K562 (cell line): ENCODE measurements around the gene KNDC1. TPM values are rescaled to one million over a fixed set of nuclear protein-coding genes. Genes with fewer than 3 reads are reported as not detected.

Experiments used
- ATAC-seq: fragments of 200-7000 bp; cut with Tn5 transposase; 3 replicates; pipeline ENCODE4 v1.9.1; 2020; ENCODE audit warnings: moderate library complexity
- BruUV-seq: library from RNA; stranded (reverse); fragments of 400-500 nt; replicated peaks from 2 replicates; lab custom pipeline; 2021; lab: Mats Ljungman, UMichigan
- CTCF ChIA-PET: fragments of 300-600 bp; formaldehyde crosslinking; extraction: SDS; loops from one replicate; lab custom pipeline; 2021; ENCODE audit warnings: low intra/inter-chr PET ratio; lab: Yijun Ruan, JAX
- POLR2A ChIA-PET: fragments of 300-600, 350-650 bp; sonication (Branson Sonifier 250); formaldehyde crosslinking; extraction: SDS; loops from one replicate; lab custom pipeline; 2021; ENCODE audit warnings: antibody characterized with exemption, inconsistent platforms; lab: Yijun Ruan, JAX
- DNase-seq, 4 experiments: peaks; one replicate each; pipeline versions ENCODE4 v3.0.0 to v3.0.0-alpha.2; 2011 to 2018; ENCODE audit warnings: low spot score in 3 of 4, mixed read lengths in 3 of 4; ENCODE audit errors: extremely low read depth in 1 of 4
- FAIRE-seq: peaks from 2 replicates; lab custom pipeline; 2011; peaks lifted over from hg19 to GRCh38; lab: Jason Lieb, UNC
- H2AFZ ChIP-seq: 2 replicates; pipeline ENCODE4 v1.6.0; 2011; ENCODE audit warnings: low read depth, low read length, control low read depth, inconsistent platforms
- H3K27ac ChIP-seq: fragments of 200-600 bp; 3 replicates; pipeline ENCODE4 v1.8.0; 2011; ENCODE audit warnings: low read depth, mild to moderate bottlenecking, control low read depth, inconsistent platforms, low read length, moderate library complexity, mixed read lengths; ENCODE audit errors: extremely low read depth
- H3K27me3 ChIP-seq, 2 experiments: fragments of 300-600 bp in 1 of 2; 2 replicates in 1 of 2; 3 replicates in 1 of 2; pipeline versions ENCODE4 v1.6.0 to v1.8.0; 2011; ENCODE audit warnings: inconsistent platforms in 2 of 2, low read length in 2 of 2, mild to moderate bottlenecking in 1 of 2, mixed read lengths in 1 of 2, moderate library complexity in 1 of 2; ENCODE audit not compliant: control insufficient read depth in 2 of 2, insufficient read depth in 2 of 2
- H3K36me3 ChIP-seq: fragments of 300-600 bp; 3 replicates; pipeline ENCODE4 v1.8.0; 2011; ENCODE audit warnings: mild to moderate bottlenecking, low read length, inconsistent platforms; ENCODE audit not compliant: control insufficient read depth, insufficient read depth
- H3K4me1 ChIP-seq, 2 experiments: fragments of 200-600 bp in 1 of 2; replicated peaks in 1 of 2; 2 replicates in 1 of 2; 3 replicates in 1 of 2; pipeline versions ENCODE4 v1.5.1 to v1.8.0; 2011; ENCODE audit warnings: inconsistent platforms in 2 of 2, low read length in 2 of 2, mild to moderate bottlenecking in 1 of 2, mixed read lengths in 1 of 2, moderate library complexity in 1 of 2; ENCODE audit not compliant: control insufficient read depth in 2 of 2, insufficient read depth in 2 of 2
- H3K4me2 ChIP-seq: 2 replicates; pipeline ENCODE4 v1.6.1; 2011; ENCODE audit warnings: low read length, control low read depth, inconsistent platforms, mixed read lengths; ENCODE audit not compliant: insufficient read depth
- H3K4me3 ChIP-seq: fragments of 200-600 bp; sonication (generic), shearing (Covaris generic); 2 replicates; pipeline ENCODE4 v1.5.1; 2016; ENCODE audit warnings: control low read depth, inconsistent platforms
- H3K79me2 ChIP-seq: fragments of 200-600 bp; 3 replicates; pipeline ENCODE4 v1.8.0; 2011; ENCODE audit warnings: low read length, inconsistent platforms; ENCODE audit not compliant: control insufficient read depth, insufficient read depth
- H3K9ac ChIP-seq, 2 experiments: 2 replicates each; pipeline versions ENCODE4 v1.6.0 to v1.6.1; 2011; ENCODE audit warnings: low read depth in 2 of 2, low read length in 2 of 2, control low read depth in 1 of 2, inconsistent platforms in 1 of 2, mild to moderate bottlenecking in 1 of 2, mixed read lengths in 1 of 2; ENCODE audit not compliant: insufficient read depth in 1 of 2
- H3K9me1 ChIP-seq: one replicate; pipeline ENCODE4 v1.6.0; 2011; ENCODE audit warnings: inconsistent platforms, mild to moderate bottlenecking, low read length, moderate library complexity; ENCODE audit not compliant: control insufficient read depth, insufficient read depth
- H3K9me3 ChIP-seq: replicated peaks from 2 replicates; pipeline ENCODE4 v1.5.1; 2011; ENCODE audit warnings: low read depth, low read length, inconsistent platforms; ENCODE audit not compliant: control insufficient read depth, insufficient read depth
- H4K20me1 ChIP-seq: replicated peaks from 2 replicates; pipeline ENCODE4 v1.6.1; 2011; ENCODE audit warnings: low read length, inconsistent platforms, mixed read lengths; ENCODE audit not compliant: control insufficient read depth, insufficient read depth
- CREB3 ChIP-seq: fragments of 450-650 bp; conservative IDR thresholded peaks from 2 replicates; pipeline ENCODE4 v1.6.1; 2016; ENCODE audit warnings: missing genetic modification characterization, low read depth, mild to moderate bottlenecking, missing compliant biosample characterization, moderate library complexity
- CTCFL ChIP-seq: IDR thresholded peaks from 2 replicates; pipeline ENCODE4 v1.6.1; 2011; ENCODE audit warnings: borderline replicate concordance, low read depth, mild to moderate bottlenecking, moderate library complexity, low read length; ENCODE audit not compliant: insufficient read depth, poor library complexity, severe bottlenecking
- GTF2A2 ChIP-seq: IDR thresholded peaks from 2 replicates; pipeline ENCODE4 v1.6.1; 2016; ENCODE audit warnings: mild to moderate bottlenecking, missing genetic modification characterization, missing compliant biosample characterization
- POLR2B ChIP-seq: fragments of 450-650 bp; IDR thresholded peaks from 2 replicates; pipeline ENCODE4 v1.6.1; 2018; ENCODE audit warnings: low read depth; ENCODE audit not compliant: partially characterized antibody
- POLR3G ChIP-seq: IDR thresholded peaks from 2 replicates; pipeline ENCODE4 v1.6.1; 2011; ENCODE audit not compliant: insufficient read length, insufficient replicate concordance; ENCODE audit errors: extremely low read depth
- SMARCE1 ChIP-seq: fragments of 450-650 bp; IDR thresholded peaks from 2 replicates; pipeline ENCODE4 v1.7.1; 2016; ENCODE audit warnings: mild to moderate bottlenecking
- SNRNP70 ChIP-seq: fragments of 200-400 bp; formaldehyde crosslinking; optimal IDR thresholded peaks from 2 replicates; pipeline ENCODE3; 2017; ENCODE audit warnings: low read depth, low read length
- THRA ChIP-seq: fragments of 450-650 bp; IDR thresholded peaks from 2 replicates; pipeline ENCODE4 v1.6.1; 2017; ENCODE audit warnings: mild to moderate bottlenecking, moderate library complexity
- ZNF23 ChIP-seq: fragments of 250-450 bp; sonication (Bioruptor Pico); IDR thresholded peaks from 2 replicates; pipeline ENCODE4 v1.4.0; 2020; ENCODE audit warnings: mild to moderate bottlenecking
- ZNF263 ChIP-seq: sonication (generic); formaldehyde crosslinking; IDR thresholded peaks from 2 replicates; pipeline ENCODE4 v1.8.0; 2022; ENCODE audit warnings: mild to moderate bottlenecking, missing genetic modification reagents, borderline replicate concordance
- WGBS: fragments of 100-300 bp; shearing (Covaris generic); methylation state at CpG from one replicate; pipeline ENCODE4 v1.1.6; 2016; ENCODE audit warnings: low coverage, mixed read lengths; ENCODE audit not compliant: insufficient coverage; ENCODE audit errors: missing lambda C conversion rate; 5-methylcytosine and 5-hydroxymethylcytosine counted together
- in situ Hi-C: fragments of 300-500 bp; cut with MboI; formaldehyde crosslinking; loops from 4 replicates; pipeline ENCODE4 v1.15.0; 2018; ENCODE audit warnings: inconsistent platforms, mixed read lengths
- intact Hi-C: fragments of 100-400 bp; cut with micrococcal nuclease; formaldehyde crosslinking; loops from 2 replicates; pipeline ENCODE4 v1.14.2; 2022
- polyA plus RNA-seq, 8 experiments: library from polyadenylated mRNA; depleted of rRNA in 4 of 8; stranded (reverse) in 5 of 8; unstranded in 3 of 8; fragments of >200 nt; fragmentation: Nextera tagmentation in 2 of 8; fragmentation: Illumina TruSeq in 1 of 8; extraction: Ambion mirVana in 2 of 8; extraction: Trizol in 1 of 8; gene quantifications; 2 replicates each; pipeline versions ENCODE4 v1.2.1 to v1.2.3, GENCODE V29; 2011 to 2014; ENCODE audit warnings: inconsistent platforms in 1 of 8, missing spikeins in 1 of 8
- total RNA-seq, 7 experiments: library from RNA; depleted of rRNA in 6 of 7; stranded (reverse); fragments of >200 nt in 6 of 7; fragmentation: Illumina TruSeq in 2 of 7; extraction: Trizol in 2 of 7; gene quantifications; 2 replicates each; pipeline versions ENCODE4 v1.2.1 to v1.2.3, GENCODE V29; 2011 to 2021; ENCODE audit warnings: low replicate concordance in 1 of 7

Gene KNDC1
- total and polyA plus RNA-seq, 9 of the 15 experiments (the other 6 are each of a cell fraction or from before 2014, with no cell fraction given), result 0.07 to 0.26 (median 0.11) TPM; not detected in 6

GRCh38 chr10:133238466-133238804 lies 78.4 kb downstream of the KNDC1 start:
- TF ChIP-seq CREB3 (no peak), GTF2A2 (tag) (no peak), THRA (no peak), ZNF263 (CRISPR knock-in tag) (no peak), POLR2B (no peak), POLR3G (no peak), ZNF23 (CRISPR knock-in tag) (no peak), CTCFL (no peak), SNRNP70 (no peak), SMARCE1 (no peak)
- H3K9me1 ChIP-seq, result no peaks in the 10 kb centered on the region
- no peaks in the 10 kb centered on the region for H3K9me3 ChIP-seq
- H3K27me3 ChIP-seq, result no peaks in the 10 kb centered on the region
- DNase-seq, result no peak
- no peak overlapping the region for H3K4me3 ChIP-seq
- H3K4me1 ChIP-seq, result peaks cover 5 to 58% of the 10 kb centered on the region in 2 experiments
- CTCF ChIA-PET, result no interaction called here
- H3K36me3 ChIP-seq, result no peaks in the 10 kb centered on the region
- ATAC-seq, result no peak
- no peaks in the 10 kb centered on the region for H3K79me2 ChIP-seq
- no peak for FAIRE-seq
- no peaks in the 10 kb centered on the region for H4K20me1 ChIP-seq
- 40% methylated on average over 5 of the region's 15 CpGs for WGBS
- no peak overlapping the region for H3K27ac ChIP-seq
- POLR2A ChIA-PET, result no interaction called here
- no TSS peak for BruUV-seq
- H2AFZ ChIP-seq, result no peak overlapping the region
- intact Hi-C loops, result no loop called here
- H3K4me2 ChIP-seq, result no peak overlapping the region
- in situ Hi-C loops, result no loop called here
- H3K9ac ChIP-seq, result no peak overlapping the region
